Astrocyte of the cerebellum (primary cell): ENCODE measurements around the gene ARMH3.

Experiments
- DNase-seq: peaks from one replicate; pipeline ENCODE4 v3.0.0-alpha.2; 2011; ENCODE audit warnings: low read depth
- H3K4me3 ChIP-seq: 2 replicates; pipeline ENCODE4 v1.5.1; 2011; ENCODE audit warnings: mild to moderate bottlenecking, low read depth, low read length, moderate library complexity
- CTCF ChIP-seq: IDR thresholded peaks from 2 replicates; pipeline ENCODE4 v1.5.1; 2012; ENCODE audit warnings: low read length, low read depth, moderate library complexity, mild to moderate bottlenecking; ENCODE audit errors: missing control alignments
- in situ Hi-C: cut with HindIII; loops from 2 replicates; pipeline ENCODE4 v1.10.0; 2017; ENCODE audit warnings: low sequenced_read_pairs

The ARMH3 gene

GRCh38 chr10:101969412-101969922 lies 86.5 kb downstream of the ARMH3 start:
- no peak for TF ChIP-seq CTCF
- DNase-seq: no peak
- in situ Hi-C loops: no loop called here
- H3K4me3 ChIP-seq: no peak overlapping the region

- H3K4me3 ChIP-seq: no peak overlapping the region
- TF ChIP-seq CTCF: no peak
- in situ Hi-C loops: no loop called here
- no peak for DNase-seq
These were observed 87.0 kb downstream of the ARMH3 start for GRCh38 chr10:101968940-101969321.

GRCh38 chr10:101968286-101968939 lies 87.6 kb downstream of the ARMH3 start:
- TF ChIP-seq CTCF: no peak
- DNase-seq: no peak
- no peak overlapping the region for H3K4me3 ChIP-seq
- in situ Hi-C loops: no loop called here

GRCh38 chr10:101967713-101968112 lies 88.3 kb downstream of the ARMH3 start:
- DNase-seq: no peak
- in situ Hi-C loops: no loop called here
- TF ChIP-seq CTCF: no peak
- no peak overlapping the region for H3K4me3 ChIP-seq

GRCh38 chr10:101967119-101967518 lies 88.9 kb downstream of the ARMH3 start:
- H3K4me3 ChIP-seq: no peak overlapping the region
- DNase-seq: no peak
- in situ Hi-C loops: no loop called here
- no peak for TF ChIP-seq CTCF

GRCh38 chr10:101965075-101965765 lies 90.8 kb downstream of the ARMH3 start:
- no peak overlapping the region for H3K4me3 ChIP-seq
- TF ChIP-seq CTCF: no peak
- in situ Hi-C loops: no loop called here
- no peak for DNase-seq
